HAP-1 (cell line): ENCODE results near the gene TBC1D5.
"Not testable (repeated sequence)": the region's sequence is repeated elsewhere in the genome, so short reads cannot be mapped to it uniquely, and the experiment has no call there.

Experiments used
- DNase-seq, 2 experiments: peaks; one replicate each; pipeline ENCODE4 v3.0.0-alpha.2; 2016 to 2020; ENCODE audit warnings: low spot score in 2 of 2
- H3K27me3 ChIP-seq: fragments of 250-450 bp; sonication (Bioruptor Pico); 2 replicates; pipeline ENCODE4 v1.5.1; 2020; ENCODE audit warnings: low read depth, mild to moderate bottlenecking, moderate library complexity
- H3K36me3 ChIP-seq: fragments of 250-450 bp; sonication (Bioruptor Pico); replicated peaks from 2 replicates; pipeline ENCODE4 v1.5.1; 2020; ENCODE audit warnings: mild to moderate bottlenecking
- H3K4me1 ChIP-seq: fragments of 250-450 bp; sonication (Bioruptor Pico); 2 replicates; pipeline ENCODE4 v1.5.1; 2020; ENCODE audit warnings: mild to moderate bottlenecking
- H3K4me3 ChIP-seq: fragments of 250-450 bp; sonication (Bioruptor Pico); 2 replicates; pipeline ENCODE4 v1.5.1; 2020; ENCODE audit warnings: mild to moderate bottlenecking, moderate library complexity
- H3K9me3 ChIP-seq: fragments of 250-450 bp; sonication (Bioruptor Pico); 2 replicates; pipeline ENCODE4 v1.5.1; 2020; ENCODE audit warnings: mild to moderate bottlenecking, moderate library complexity
- in situ Hi-C: fragments of 300-500 bp; cut with MboI; formaldehyde crosslinking; loops from 3 replicates; pipeline ENCODE4 v1.14.3; 2020; ENCODE audit warnings: low sequenced_read_pairs, inconsistent platforms, mixed read lengths

The TBC1D5 gene

GRCh38 chr3:17743658-17743995 is 1.2 kb upstream of the TBC1D5 start:
- H3K4me3 ChIP-seq: no peak overlapping the region
- no peaks in the 10 kb centered on the region for H3K9me3 ChIP-seq
- peaks cover 28% of the 10 kb centered on the region for H3K4me1 ChIP-seq
- H3K36me3 ChIP-seq: no peaks in the 10 kb centered on the region
- H3K27me3 ChIP-seq: no peaks in the 10 kb centered on the region
- in situ Hi-C loops: no loop called here
- DNase-seq: no peak

GRCh38 chr3:17742880-17743657 is 638 bp upstream of the TBC1D5 start:
- Histone ChIP-seq H3K4me1 (peaks cover 30% of the 10 kb centered on the region), H3K27me3 (no peaks in the 10 kb centered on the region), H3K4me3 (peak overlapping the region; percentile 57), H3K9me3 (no peaks in the 10 kb centered on the region), H3K36me3 (no peaks in the 10 kb centered on the region)
- no peak for DNase-seq
- in situ Hi-C loops: no loop called here

GRCh38 chr3:17741621-17742101 is 770 bp downstream of the TBC1D5 start:
- in situ Hi-C loops: no loop called here
- DNase-seq: peak in 1 of 2 experiments; percentile 85
- H3K27me3 ChIP-seq: no peaks in the 10 kb centered on the region
- H3K4me3 ChIP-seq: peak overlapping the region; percentile 57
- H3K36me3 ChIP-seq: no peaks in the 10 kb centered on the region
- H3K9me3 ChIP-seq: no peaks in the 10 kb centered on the region
- H3K4me1 ChIP-seq: peaks cover 31% of the 10 kb centered on the region

DNA sequence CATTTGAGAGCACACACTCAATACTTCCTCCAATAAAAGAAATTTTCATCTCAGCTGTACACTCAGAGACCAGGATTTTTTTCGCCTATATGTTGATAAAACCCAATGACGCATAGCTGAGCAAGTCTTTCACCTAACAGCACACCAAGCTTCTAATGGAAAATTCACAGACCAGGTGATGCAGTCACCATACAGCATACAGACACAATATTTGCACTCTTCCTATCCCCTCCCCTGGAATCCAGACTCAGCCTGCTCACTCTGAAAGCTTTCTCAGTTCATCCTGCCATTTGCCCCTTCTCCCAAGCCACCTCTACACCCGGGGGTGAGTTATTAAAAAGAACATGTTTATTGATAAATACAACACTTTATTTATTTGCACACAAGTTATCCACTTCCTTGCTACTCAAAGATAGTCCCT is 1.7 kb downstream of the TBC1D5 start:
- H3K4me1 ChIP-seq: peaks cover 31% of the 10 kb centered on the region
- in situ Hi-C loops: no loop called here
- H3K9me3 ChIP-seq: no peaks in the 10 kb centered on the region
- no peaks in the 10 kb centered on the region for H3K36me3 ChIP-seq
- H3K27me3 ChIP-seq: no peaks in the 10 kb centered on the region
- H3K4me3 ChIP-seq: peak overlapping the region; percentile 57
- DNase-seq: peak; percentile 28 to 53

DNA sequence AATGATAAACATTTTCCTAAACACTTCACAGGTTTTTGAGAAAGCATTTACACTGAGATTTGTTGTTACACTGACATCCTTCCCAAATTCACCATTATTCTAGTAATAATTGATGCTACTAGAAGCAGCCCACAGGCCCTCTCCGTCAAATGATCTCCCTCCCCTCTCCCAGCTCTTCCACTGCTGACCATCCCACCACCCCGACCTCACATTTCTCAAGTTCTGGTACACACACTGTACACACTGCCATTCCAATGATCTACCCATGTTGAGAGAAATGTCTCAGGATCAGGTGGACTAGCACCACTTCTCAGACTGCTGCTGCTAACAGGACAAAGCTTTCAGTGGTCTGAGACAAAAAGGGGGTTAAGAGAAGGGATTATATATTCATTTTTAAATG is 3.5 kb downstream of the TBC1D5 start:
- Histone ChIP-seq H3K27me3 (no peaks in the 10 kb centered on the region), H3K4me1 (peaks cover 31% of the 10 kb centered on the region), H3K4me3 (no peak overlapping the region), H3K36me3 (no peaks in the 10 kb centered on the region), H3K9me3 (no peaks in the 10 kb centered on the region)
- no peak for DNase-seq
- in situ Hi-C loops: no loop called here

- DNase-seq: no peak
- Histone ChIP-seq H3K4me1 (peaks cover 24% of the 10 kb centered on the region), H3K4me3 (no peak overlapping the region), H3K9me3 (no peaks in the 10 kb centered on the region), H3K27me3 (no peaks in the 10 kb centered on the region), H3K36me3 (no peaks in the 10 kb centered on the region)
- in situ Hi-C loops: no loop called here
Measured at GRCh38 chr3:17738219-17738618, 4.2 kb downstream of the TBC1D5 start.

GRCh38 chr3:17737591-17737990 is 4.8 kb downstream of the TBC1D5 start:
- H3K4me3 ChIP-seq: no peak overlapping the region
- no peaks in the 10 kb centered on the region for H3K27me3 ChIP-seq
- DNase-seq: no peak
- H3K4me1 ChIP-seq: peaks cover 21% of the 10 kb centered on the region
- in situ Hi-C loops: no loop called here
- no peaks in the 10 kb centered on the region for H3K9me3 ChIP-seq
- H3K36me3 ChIP-seq: peaks cover 4% of the 10 kb centered on the region; the same call in 1 of the 2 replicates

- H3K9me3 ChIP-seq, H3K27me3 ChIP-seq, H3K36me3 ChIP-seq, DNase-seq, H3K4me3 ChIP-seq, in situ Hi-C loops: not testable (repeated sequence)
- peaks cover 16% of the 10 kb centered on the region for H3K4me1 ChIP-seq
Measured at GRCh38 chr3:17735362-17735761, 7.1 kb downstream of the TBC1D5 start.

- in situ Hi-C loops: no loop called here
- Histone ChIP-seq H3K9me3 (0 out of 2 replicates have a peak, but pooled peaks cover 2% of the 10 kb centered on the region), H3K27me3 (no peaks in the 10 kb centered on the region), H3K4me3 (no peak overlapping the region), H3K36me3 (peaks cover 4% of the 10 kb centered on the region; the same call in 1 of the 2 replicates), H3K4me1 (peaks cover 5% of the 10 kb centered on the region; the same call in 1 of the 2 replicates)
- DNase-seq: no peak
Measured at GRCh38 chr3:17733768-17734167, 8.7 kb downstream of the TBC1D5 start.

DNA sequence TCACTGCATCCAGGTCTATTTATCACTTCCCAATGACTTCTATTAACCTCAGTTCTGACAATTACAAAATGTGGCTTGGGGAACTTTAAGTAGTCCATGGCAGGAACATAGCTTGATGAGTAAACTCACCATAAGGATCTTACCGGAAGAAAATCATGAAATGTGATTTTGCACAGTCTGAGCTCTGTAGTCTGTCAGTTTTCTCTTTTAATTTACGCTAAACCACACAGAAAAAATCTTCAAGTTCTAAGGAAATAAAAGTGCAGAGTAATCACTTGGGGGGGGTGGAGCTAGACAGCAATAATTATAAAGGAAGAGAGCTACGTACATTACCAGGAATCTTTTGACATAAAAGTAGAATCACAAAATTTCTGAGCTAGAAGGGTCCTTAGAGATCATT is 9.2 kb downstream of the TBC1D5 start:
- in situ Hi-C loops: no loop called here
- no peaks in the 10 kb centered on the region for H3K27me3 ChIP-seq
- 0 out of 2 replicates have a peak, but pooled peaks cover 2% of the 10 kb centered on the region for H3K9me3 ChIP-seq
- H3K4me3 ChIP-seq: no peak overlapping the region
- DNase-seq: no peak
- H3K36me3 ChIP-seq: peaks cover 4% of the 10 kb centered on the region; the same call in 1 of the 2 replicates
- peaks cover 3% of the 10 kb centered on the region; the same call in 1 of the 2 replicates for H3K4me1 ChIP-seq

DNA sequence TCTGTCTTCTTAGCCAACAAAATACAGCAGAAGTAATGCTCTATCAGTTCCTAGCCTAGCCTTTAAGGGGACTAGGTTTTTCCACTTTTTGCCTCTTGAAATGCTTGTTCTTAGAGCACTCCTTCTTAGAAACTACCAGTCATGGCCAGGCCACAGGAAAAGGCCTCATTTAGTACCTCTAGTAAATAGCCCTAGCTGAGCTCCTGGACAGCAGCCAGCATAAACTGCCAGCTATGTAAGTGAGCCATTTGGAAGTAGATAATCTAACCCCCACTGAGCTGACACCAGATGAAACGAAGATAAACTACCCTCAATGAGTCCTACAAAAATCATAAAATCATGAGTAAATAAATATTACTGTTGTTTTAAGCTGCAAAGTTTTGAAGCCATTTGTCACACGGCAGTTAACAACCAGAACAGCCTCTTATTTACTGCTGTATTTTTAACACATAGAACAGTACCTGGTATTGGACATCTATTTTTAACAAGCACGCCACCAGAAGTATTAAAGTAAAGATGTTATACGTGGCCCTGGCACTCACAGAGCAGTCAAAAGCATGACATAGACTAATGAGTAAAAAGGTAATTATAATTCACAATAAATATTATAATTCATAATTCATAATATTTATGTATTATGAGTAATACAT is 12.0 kb downstream of the TBC1D5 start:
- in situ Hi-C loops: no loop called here
- Histone ChIP-seq H3K27me3 (no peaks in the 10 kb centered on the region), H3K4me3 (no peak overlapping the region), H3K36me3 (peaks cover 9% of the 10 kb centered on the region), H3K9me3 (0 out of 2 replicates have a peak, but pooled peaks cover 2% of the 10 kb centered on the region), H3K4me1 (no peaks in the 10 kb centered on the region)
- no peak for DNase-seq

DNA sequence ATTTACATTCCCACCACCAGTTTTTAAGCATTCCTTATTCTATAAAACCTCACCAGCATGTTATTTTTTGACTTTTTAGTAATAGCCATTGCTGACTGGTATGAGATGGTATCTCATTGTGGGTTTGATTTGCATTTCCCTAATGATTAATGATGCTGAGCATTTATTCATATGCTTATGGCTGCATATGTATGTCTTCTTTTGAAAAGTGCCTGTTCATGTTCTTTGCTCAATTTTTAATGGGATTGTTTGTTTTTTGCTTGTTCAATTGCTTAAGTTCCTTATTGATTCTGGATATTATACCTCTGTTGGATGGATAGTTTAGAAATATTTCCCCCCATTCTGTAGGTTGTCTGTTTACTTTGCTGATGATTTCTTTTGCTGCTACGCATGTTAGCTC is 16.1 kb downstream of the TBC1D5 start:
- Histone ChIP-seq H3K9me3 (0 out of 2 replicates have a peak, but pooled peaks cover 2% of the 10 kb centered on the region), H3K4me1 (no peaks in the 10 kb centered on the region), H3K4me3 (no peak overlapping the region), H3K27me3 (no peaks in the 10 kb centered on the region), H3K36me3 (peaks cover 5% of the 10 kb centered on the region)
- DNase-seq: no peak
- in situ Hi-C loops: no loop called here

DNA sequence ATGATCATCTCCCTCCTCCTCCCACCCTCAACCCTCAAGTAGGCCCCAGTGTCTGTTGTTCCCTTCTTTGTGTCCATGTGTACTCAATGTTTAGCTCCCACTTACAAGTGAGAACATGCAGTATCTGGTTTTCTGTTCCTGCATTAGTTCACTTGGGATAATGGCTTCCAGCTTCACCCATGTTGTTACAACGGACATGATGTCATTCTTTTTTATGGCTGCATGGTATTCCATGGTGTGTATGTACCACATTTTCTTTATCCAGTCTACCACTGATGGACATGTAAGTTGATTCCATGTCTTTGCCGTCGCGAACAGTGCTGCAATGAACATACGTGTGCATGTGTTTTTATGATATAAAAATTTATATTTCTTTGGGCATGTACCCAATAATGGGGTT is 16.6 kb downstream of the TBC1D5 start:
- H3K36me3 ChIP-seq, H3K4me3 ChIP-seq, H3K27me3 ChIP-seq, in situ Hi-C loops, DNase-seq, H3K4me1 ChIP-seq, H3K9me3 ChIP-seq: not testable (repeated sequence)

- DNase-seq: no peak
- in situ Hi-C loops: no loop called here
- peaks cover 5% of the 10 kb centered on the region for H3K36me3 ChIP-seq
- H3K27me3 ChIP-seq: no peaks in the 10 kb centered on the region
- H3K4me1 ChIP-seq: no peaks in the 10 kb centered on the region
- no peak overlapping the region for H3K4me3 ChIP-seq
- H3K9me3 ChIP-seq: 0 out of 2 replicates have a peak, but pooled peaks cover 2% of the 10 kb centered on the region
Measured at GRCh38 chr3:17724948-17725347, 17.5 kb downstream of the TBC1D5 start.
